Stimulated activated CD4-positive, alpha-beta T cell treated with anti-CD3 and anti-CD28 coated beads, Interleukin-12 subunit alpha, Interleukin-12 subunit beta, amount 100 ng/mL, for 4 hours (primary cell): ENCODE data around the gene DOK5.
"Not testable (repeated sequence)": the region's sequence is repeated elsewhere in the genome, so short reads cannot be mapped to it uniquely, and the experiment has no call there.

ENCODE experiments used
- DNase-seq: peaks from one replicate; pipeline ENCODE4 v3.0.0-alpha.2; 2020

The DOK5 gene

GRCh38 chr20:54475334-54476168, at the start of gene DOK5:
DOK5 (plus strand) TSS chr20:54475593; CDS start chr20:54475947, 354 bp downstream.
- DNase-seq: no peak

GRCh38 chr20:54429364-54429763, 46.0 kb upstream of the DOK5 start:
- no peak for DNase-seq

GRCh38 chr20:54431156-54431944, 44.0 kb upstream of the DOK5 start:
- no peak for DNase-seq

GRCh38 chr20:54432966-54433365, 42.4 kb upstream of the DOK5 start:
- no peak for DNase-seq

GRCh38 chr20:54433636-54434035, 41.8 kb upstream of the DOK5 start:
- DNase-seq: no peak

GRCh38 chr20:54434196-54434595, 41.2 kb upstream of the DOK5 start:
- no peak for DNase-seq

GRCh38 chr20:54435015-54435414, 40.4 kb upstream of the DOK5 start:
- no peak for DNase-seq

- not testable (repeated sequence) for DNase-seq
Measured at GRCh38 chr20:54436410-54436809, 39.0 kb upstream of the DOK5 start.

- DNase-seq: no peak
Measured at GRCh38 chr20:54438166-54438565, 37.2 kb upstream of the DOK5 start.

- no peak for DNase-seq
Measured at GRCh38 chr20:54450207-54450606, 25.2 kb upstream of the DOK5 start.

GRCh38 chr20:54451171-54451570, 24.2 kb upstream of the DOK5 start:
- DNase-seq: no peak

- DNase-seq: no peak
Measured at GRCh38 chr20:54452277-54452676, 23.1 kb upstream of the DOK5 start.

GRCh38 chr20:54454982-54455381, 20.4 kb upstream of the DOK5 start:
- no peak for DNase-seq

GRCh38 chr20:54456423-54456822, 19.0 kb upstream of the DOK5 start:
- DNase-seq: no peak

GRCh38 chr20:54456961-54457360, 18.4 kb upstream of the DOK5 start:
- no peak for DNase-seq

- DNase-seq: no peak
Measured at GRCh38 chr20:54458219-54458618, 17.2 kb upstream of the DOK5 start.

- no peak for DNase-seq
Measured at GRCh38 chr20:54459279-54459678, 16.1 kb upstream of the DOK5 start.

GRCh38 chr20:54464003-54464402, 11.4 kb upstream of the DOK5 start:
- DNase-seq: no peak

- no peak for DNase-seq
Measured at GRCh38 chr20:54466127-54466526, 9.3 kb upstream of the DOK5 start.

GRCh38 chr20:54467622-54468021, 7.8 kb upstream of the DOK5 start:
- DNase-seq: no peak

- DNase-seq: no peak
Measured at GRCh38 chr20:54468082-54468481, 7.3 kb upstream of the DOK5 start.

GRCh38 chr20:54469293-54469692, 6.1 kb upstream of the DOK5 start:
- DNase-seq: no peak

GRCh38 chr20:54469952-54470351, 5.4 kb upstream of the DOK5 start:
- DNase-seq: no peak

- no peak for DNase-seq
Measured at GRCh38 chr20:54470697-54471096, 4.7 kb upstream of the DOK5 start.
